SHP77 treated with DMSO at 0.1 percent for 48 hours (cell line): Measurements from ENCODE around the gene TSPAN18.

Experiments
- DNase-seq: peaks from one replicate; lab custom pipeline; 2025; lab: John Stamatoyannopoulos, UW

The TSPAN18 gene

GRCh38 chr11:44759743-44760476 lies 33.1 kb downstream of the TSPAN18 start:
- DNase-seq = no peak

- DNase-seq = no peak
Observed at GRCh38 chr11:44760477-44760872, 33.7 kb downstream of the TSPAN18 start.

- DNase-seq = no peak
Observed at GRCh38 chr11:44760917-44761550, 34.3 kb downstream of the TSPAN18 start.

- DNase-seq = no peak
Observed at GRCh38 chr11:44761551-44761961, 34.8 kb downstream of the TSPAN18 start.

- no peak for DNase-seq
Observed at GRCh38 chr11:44763121-44763820, 36.5 kb downstream of the TSPAN18 start.

- no peak for DNase-seq
Observed at GRCh38 chr11:44764583-44764982, 37.8 kb downstream of the TSPAN18 start.

- DNase-seq = no peak
Observed at GRCh38 chr11:44765026-44765595, 38.3 kb downstream of the TSPAN18 start.

- no peak for DNase-seq
Observed at GRCh38 chr11:44765676-44766075, 38.9 kb downstream of the TSPAN18 start.

- DNase-seq = no peak
Observed at GRCh38 chr11:44766112-44766971, 39.6 kb downstream of the TSPAN18 start.

GRCh38 chr11:44766972-44767278 lies 40.2 kb downstream of the TSPAN18 start:
- no peak for DNase-seq

- no peak for DNase-seq
Observed at GRCh38 chr11:44767421-44767820, 40.7 kb downstream of the TSPAN18 start.

GRCh38 chr11:44770401-44770800 lies 43.6 kb downstream of the TSPAN18 start:
- DNase-seq = no peak

- DNase-seq = no peak
Observed at GRCh38 chr11:44771252-44771734, 44.5 kb downstream of the TSPAN18 start.

- DNase-seq = no peak
Observed at GRCh38 chr11:44771841-44772240, 45.1 kb downstream of the TSPAN18 start.

- no peak for DNase-seq
Observed at GRCh38 chr11:44773351-44773965, 46.7 kb downstream of the TSPAN18 start.

GRCh38 chr11:44774108-44774507 lies 47.3 kb downstream of the TSPAN18 start:
- DNase-seq = no peak

GRCh38 chr11:44774731-44775130 lies 48.0 kb downstream of the TSPAN18 start:
- DNase-seq = no peak

- DNase-seq = no peak
Observed at GRCh38 chr11:44775366-44775984, 48.7 kb downstream of the TSPAN18 start.

- DNase-seq = no peak
Observed at GRCh38 chr11:44775985-44776446, 49.3 kb downstream of the TSPAN18 start.

GRCh38 chr11:44776551-44777208 lies 49.9 kb downstream of the TSPAN18 start:
- no peak for DNase-seq
